Smooth muscle cell (in vitro differentiated cells): ENCODE results near the gene HSPA2. TPM values are rescaled to one million over a fixed set of nuclear protein-coding genes. Genes with fewer than 3 reads are reported as not detected.
"Not testable (repeated sequence)": the region's sequence is repeated elsewhere in the genome, so short reads cannot be mapped to it uniquely, and the experiment has no call there.

ENCODE experiments used
- DNase-seq: peaks from one replicate; lab custom pipeline; 2025; ENCODE audit not compliant: unreplicated experiment; lab: John Stamatoyannopoulos, UW
- H2AFZ ChIP-seq: fragments of 200-600 bp; sonication (generic); 2 replicates; pipeline ENCODE4 v1.6.0; 2016; ENCODE audit warnings: antibody characterized with exemption, low read depth, mild to moderate bottlenecking
- H3F3A ChIP-seq: fragments of 200-600 bp; sonication (generic); 2 replicates; pipeline ENCODE4 v1.6.0; 2017; ENCODE audit warnings: antibody characterized with exemption, low read depth
- H3K27ac ChIP-seq: fragments of 200-600 bp; sonication (generic); 2 replicates; pipeline ENCODE4 v1.5.1; 2016; ENCODE audit warnings: low read depth, mild to moderate bottlenecking
- H3K27me3 ChIP-seq: fragments of 200-600 bp; sonication (generic); 2 replicates; pipeline ENCODE4 v1.6.1; 2016; ENCODE audit warnings: low read depth, mild to moderate bottlenecking
- H3K36me3 ChIP-seq: fragments of 200-600 bp; sonication (generic); 2 replicates; pipeline ENCODE4 v1.5.1; 2016; ENCODE audit warnings: low read depth
- H3K4me1 ChIP-seq: fragments of 200-600 bp; sonication (generic); 2 replicates; pipeline ENCODE4 v1.5.1; 2016; ENCODE audit warnings: low read depth
- H3K4me2 ChIP-seq: fragments of 200-600 bp; sonication (generic); 2 replicates; pipeline ENCODE4 v1.6.0; 2016; ENCODE audit warnings: mild to moderate bottlenecking
- H3K4me3 ChIP-seq: fragments of 200-600 bp; sonication (generic); 2 replicates; pipeline ENCODE4 v1.5.1; 2016; ENCODE audit warnings: mild to moderate bottlenecking
- H3K79me2 ChIP-seq: fragments of 200-600 bp; sonication (generic); 2 replicates; pipeline ENCODE4 v1.6.0; 2016; ENCODE audit warnings: low read depth, mild to moderate bottlenecking
- H3K9ac ChIP-seq: fragments of 200-600 bp; sonication (generic); 2 replicates; pipeline ENCODE4 v1.6.0; 2016; ENCODE audit warnings: low read depth
- H3K9me3 ChIP-seq: fragments of 200-600 bp; sonication (generic); replicated peaks from 2 replicates; pipeline ENCODE4 v1.5.1; 2016; ENCODE audit warnings: low read depth
- H4K20me1 ChIP-seq: fragments of 200-600 bp; sonication (generic); 2 replicates; pipeline ENCODE4 v1.6.0; 2016; ENCODE audit warnings: low read depth
- WGBS: methylation state at CpG from one replicate; pipeline ENCODE4 v1.1.7; 2016; ENCODE audit warnings: low lambda C conversion rate; 5-methylcytosine and 5-hydroxymethylcytosine counted together
- polyA plus RNA-seq: library from polyadenylated mRNA; unstranded; fragments of >200 nt; fragmentation: Nextera tagmentation; extraction: Ambion mirVana; gene quantifications from 2 replicates; pipeline ENCODE4 v1.2.1, GENCODE V29; 2016
- total RNA-seq: library from RNA; depleted of rRNA; stranded (reverse); fragments of >200 nt; gene quantifications from 2 replicates; pipeline ENCODE4 v1.2.3, GENCODE V29; 2014
- TF ChIP-seq, protein P1 (sequence below): fragments of 200-600 bp; sonication (generic); IDR thresholded peaks from 2 replicates; pipeline ENCODE4 v1.5.1; 2017; ENCODE audit warnings: borderline replicate concordance, mild to moderate bottlenecking, antibody characterized with exemption; ENCODE audit not compliant: insufficient read depth, poor library complexity, severe bottlenecking

Gene HSPA2
- total and polyA plus RNA-seq, 2 experiments from 2014 or later = 3.4 to 5.2 TPM

DNA sequence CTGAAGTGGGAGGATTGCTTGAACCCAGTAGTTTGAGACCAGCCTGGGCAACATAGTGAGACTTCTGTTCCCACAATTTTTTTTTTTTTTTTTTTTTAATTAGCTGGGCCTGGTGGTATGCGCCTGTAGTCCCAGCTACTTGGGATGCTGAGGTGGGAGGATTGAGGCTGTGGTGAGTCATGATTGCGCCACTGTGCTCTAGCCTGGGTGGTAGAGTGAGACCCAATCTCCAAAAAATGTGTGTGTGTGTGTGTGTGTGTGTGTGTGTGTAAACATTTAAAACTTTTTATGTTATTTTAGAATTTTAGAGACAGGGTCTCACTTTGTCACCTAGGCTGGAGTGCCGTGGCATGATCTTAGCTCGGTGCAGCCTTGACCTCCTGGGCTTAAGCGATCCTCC, 16.0 kb downstream of the HSPA2 start:
- H3K36me3 ChIP-seq = no peaks in the 10 kb centered on the region
- 69% methylated on average over 5 of the region's 5 CpGs for WGBS
- no peak overlapping the region for H3K4me2 ChIP-seq
- H3K9me3 ChIP-seq = no peaks in the 10 kb centered on the region
- H4K20me1 ChIP-seq = no peaks in the 10 kb centered on the region
- H3K4me1 ChIP-seq = no peaks in the 10 kb centered on the region
- no peak overlapping the region for H2AFZ ChIP-seq
- H3K27ac ChIP-seq = no peak overlapping the region
- H3K27me3 ChIP-seq = no peaks in the 10 kb centered on the region
- H3K9ac ChIP-seq = no peak overlapping the region
- no peak overlapping the region for H3K4me3 ChIP-seq
- H3K79me2 ChIP-seq = no peaks in the 10 kb centered on the region
- DNase-seq = no peak
- H3F3A ChIP-seq = no peaks in the 10 kb centered on the region
- TF ChIP-seq, protein P1, sequence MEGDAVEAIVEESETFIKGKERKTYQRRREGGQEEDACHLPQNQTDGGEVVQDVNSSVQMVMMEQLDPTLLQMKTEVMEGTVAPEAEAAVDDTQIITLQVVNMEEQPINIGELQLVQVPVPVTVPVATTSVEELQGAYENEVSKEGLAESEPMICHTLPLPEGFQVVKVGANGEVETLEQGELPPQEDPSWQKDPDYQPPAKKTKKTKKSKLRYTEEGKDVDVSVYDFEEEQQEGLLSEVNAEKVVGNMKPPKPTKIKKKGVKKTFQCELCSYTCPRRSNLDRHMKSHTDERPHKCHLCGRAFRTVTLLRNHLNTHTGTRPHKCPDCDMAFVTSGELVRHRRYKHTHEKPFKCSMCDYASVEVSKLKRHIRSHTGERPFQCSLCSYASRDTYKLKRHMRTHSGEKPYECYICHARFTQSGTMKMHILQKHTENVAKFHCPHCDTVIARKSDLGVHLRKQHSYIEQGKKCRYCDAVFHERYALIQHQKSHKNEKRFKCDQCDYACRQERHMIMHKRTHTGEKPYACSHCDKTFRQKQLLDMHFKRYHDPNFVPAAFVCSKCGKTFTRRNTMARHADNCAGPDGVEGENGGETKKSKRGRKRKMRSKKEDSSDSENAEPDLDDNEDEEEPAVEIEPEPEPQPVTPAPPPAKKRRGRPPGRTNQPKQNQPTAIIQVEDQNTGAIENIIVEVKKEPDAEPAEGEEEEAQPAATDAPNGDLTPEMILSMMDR = no peak

DNA sequence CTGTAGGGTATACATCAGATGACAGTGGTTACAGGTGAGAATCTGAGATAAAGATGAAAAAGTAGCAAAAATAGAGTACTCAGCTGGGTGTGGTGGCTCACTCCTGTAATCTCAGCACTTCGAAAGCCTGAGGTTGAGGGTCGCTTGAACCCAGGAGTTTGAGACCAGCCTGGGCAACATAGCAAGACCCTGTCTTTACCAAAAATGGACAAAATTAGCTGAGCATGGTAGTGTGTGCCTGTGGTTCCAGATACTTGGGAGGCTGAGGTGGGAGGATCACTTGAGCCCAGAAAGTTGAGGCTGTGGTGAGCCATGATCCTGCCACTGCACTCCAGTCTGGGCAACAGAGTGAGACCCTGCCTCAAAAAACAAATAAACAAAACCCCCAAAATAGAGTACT, 17.7 kb downstream of the HSPA2 start:
- not testable (repeated sequence) for H3K9me3 ChIP-seq, H3K4me3 ChIP-seq, H3K36me3 ChIP-seq, H4K20me1 ChIP-seq, H3F3A ChIP-seq, H3K4me2 ChIP-seq, H3K27ac ChIP-seq, H2AFZ ChIP-seq, H3K9ac ChIP-seq, H3K4me1 ChIP-seq, H3K27me3 ChIP-seq, H3K79me2 ChIP-seq, DNase-seq
- 98% methylated on average over 2 of the region's 2 CpGs for WGBS

DNA sequence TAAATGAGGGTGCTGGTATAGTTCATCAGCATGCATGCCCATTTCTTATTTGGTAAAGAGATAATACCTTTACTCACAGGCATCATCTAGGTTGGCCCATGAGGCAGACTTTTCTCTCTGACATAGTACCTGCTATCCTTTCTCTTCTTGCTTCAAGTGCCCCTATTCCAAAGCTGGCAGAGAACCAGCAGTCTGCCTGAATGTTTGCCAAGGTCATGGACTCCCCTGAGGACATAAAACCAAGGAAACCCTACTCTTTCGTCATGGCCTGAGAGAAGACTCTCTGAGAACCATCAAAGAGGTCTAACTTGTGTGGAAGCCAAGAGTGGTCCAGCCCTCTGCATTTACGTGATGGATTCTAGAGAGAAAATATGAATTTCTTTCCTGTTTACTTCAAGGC, 21.1 kb downstream of the HSPA2 start:
- TF ChIP-seq, protein P1 = no peak
- Histone ChIP-seq H3K4me1 (no peaks in the 10 kb centered on the region), H4K20me1 (no peaks in the 10 kb centered on the region), H3K27me3 (no peaks in the 10 kb centered on the region), H3K9me3 (no peaks in the 10 kb centered on the region), H3K4me2 (no peak overlapping the region), H3K27ac (no peak overlapping the region), H3K79me2 (no peaks in the 10 kb centered on the region), H3K36me3 (no peaks in the 10 kb centered on the region), H3K9ac (no peak overlapping the region), H3K4me3 (no peak overlapping the region), H2AFZ (no peak overlapping the region), H3F3A (no peaks in the 10 kb centered on the region)
- no peak for DNase-seq
- 88% methylated on average over 2 of the region's 2 CpGs for WGBS

DNA sequence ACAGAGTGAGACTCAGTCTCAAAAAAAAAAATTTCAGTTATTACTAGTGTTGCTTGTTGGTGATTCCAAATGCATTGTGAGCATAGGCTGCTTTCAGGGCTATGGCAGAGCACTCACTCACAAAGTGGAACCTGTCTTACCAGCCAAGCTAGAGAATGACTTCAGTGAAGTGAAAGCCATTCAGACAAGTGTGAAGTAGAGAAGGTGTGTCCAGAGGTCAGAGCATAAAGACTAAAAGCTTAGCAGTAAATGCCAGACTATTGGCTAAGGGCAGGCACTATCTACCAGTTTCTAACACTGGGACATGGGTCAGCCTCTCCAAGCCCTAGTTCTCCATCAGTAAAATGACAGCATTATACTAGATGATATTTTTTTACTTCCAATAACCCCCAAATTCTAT, 21.9 kb downstream of the HSPA2 start:
- no peaks in the 10 kb centered on the region for H3K27me3 ChIP-seq
- no peaks in the 10 kb centered on the region for H3K79me2 ChIP-seq
- no peak overlapping the region for H3K9ac ChIP-seq
- no peaks in the 10 kb centered on the region for H3K9me3 ChIP-seq
- DNase-seq = no peak
- no peaks in the 10 kb centered on the region for H4K20me1 ChIP-seq
- no peak overlapping the region for H2AFZ ChIP-seq
- TF ChIP-seq, protein P1 = no peak
- H3K4me1 ChIP-seq = no peaks in the 10 kb centered on the region
- H3K4me2 ChIP-seq = no peak overlapping the region
- H3K27ac ChIP-seq = no peak overlapping the region
- no peaks in the 10 kb centered on the region for H3K36me3 ChIP-seq
- no peak overlapping the region for H3K4me3 ChIP-seq
- H3F3A ChIP-seq = no peaks in the 10 kb centered on the region
